KMS-11 (cell line): ENCODE data around the gene VPS33A.

Experiments used
- H2AFZ ChIP-seq: fragments of 200-600 bp; sonication (generic); 2 replicates; pipeline ENCODE4 v1.6.1; 2016; ENCODE audit warnings: antibody characterized with exemption, mixed run types, low read depth
- H3K27ac ChIP-seq: fragments of 200-600 bp; sonication (generic); 2 replicates; pipeline ENCODE4 v1.6.1; 2016; ENCODE audit warnings: mild to moderate bottlenecking, mixed run types
- H3K27me3 ChIP-seq: fragments of 200-600 bp; sonication (generic); 2 replicates; pipeline ENCODE4 v1.6.1; 2017; ENCODE audit warnings: mild to moderate bottlenecking, low read depth, mixed run types, moderate library complexity; ENCODE audit not compliant: insufficient read depth
- H3K36me3 ChIP-seq: fragments of 200-600 bp; sonication (generic); 2 replicates; pipeline ENCODE4 v1.6.1; 2017; ENCODE audit warnings: mild to moderate bottlenecking, mixed run types; ENCODE audit not compliant: insufficient read depth
- H3K4me1 ChIP-seq: fragments of 200-600 bp; sonication (generic); 2 replicates; pipeline ENCODE4 v1.6.1; 2016; ENCODE audit warnings: mild to moderate bottlenecking, low read depth, mixed run types; ENCODE audit not compliant: poor library complexity, severe bottlenecking
- H3K4me2 ChIP-seq: fragments of 200-600 bp; sonication (generic); 2 replicates; pipeline ENCODE4 v1.7.0; 2016; ENCODE audit warnings: mild to moderate bottlenecking, mixed run types
- H3K4me3 ChIP-seq: fragments of 200-600 bp; sonication (generic); IDR thresholded peaks from 2 replicates; pipeline ENCODE4 v1.6.1; 2017; ENCODE audit warnings: low read depth, low read length, mixed read lengths; ENCODE audit not compliant: insufficient read depth
- H3K79me2 ChIP-seq: fragments of 200-600 bp; sonication (generic); 2 replicates; pipeline ENCODE4 v1.6.1; 2016; ENCODE audit warnings: low read depth, mixed run types; ENCODE audit not compliant: insufficient read depth
- H3K9ac ChIP-seq: fragments of 200-600 bp; sonication (generic); 2 replicates; pipeline ENCODE4 v1.6.1; 2016; ENCODE audit warnings: mild to moderate bottlenecking, mixed run types
- H4K20me1 ChIP-seq: fragments of 200-600 bp; sonication (generic); 2 replicates; pipeline ENCODE4 v1.6.1; 2016; ENCODE audit warnings: mild to moderate bottlenecking, mixed run types; ENCODE audit not compliant: insufficient read depth
- TF ChIP-seq, protein P1 (sequence below): fragments of 200-600 bp; sonication (generic); conservative IDR thresholded peaks from 2 replicates; pipeline ENCODE4 v1.6.1; 2017; ENCODE audit warnings: low read depth, mild to moderate bottlenecking, antibody characterized with exemption, low read length, moderate library complexity, mixed read lengths

VPS33A gene

DNA sequence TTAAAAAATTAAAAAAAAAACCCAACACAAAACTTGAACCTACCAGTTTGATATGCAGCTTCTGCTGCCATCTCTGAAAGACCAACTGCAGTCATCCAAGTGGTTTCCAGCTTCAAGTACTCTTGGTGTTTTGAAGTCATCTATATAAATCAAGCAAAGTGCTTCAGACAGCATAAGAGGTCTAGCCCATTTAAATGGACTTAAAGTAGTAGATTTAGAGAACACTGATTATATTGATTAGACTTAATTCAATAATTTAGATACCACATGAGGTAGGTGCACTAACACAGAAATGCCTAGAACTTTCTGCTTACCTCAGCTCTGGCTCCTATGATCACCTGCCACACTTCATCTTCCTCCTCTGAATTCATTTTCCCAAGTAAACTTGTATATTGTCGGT is 49.8 kb downstream of the VPS33A start:
- Histone ChIP-seq H3K4me3 (no peak overlapping the region), H3K27me3 (no peaks in the 10 kb centered on the region), H3K9ac (no peak overlapping the region), H3K36me3 (no peaks in the 10 kb centered on the region), H3K4me2 (no peak overlapping the region), H3K27ac (no peak overlapping the region), H2AFZ (no peak overlapping the region), H3K79me2 (no peaks in the 10 kb centered on the region), H3K4me1 (no peaks in the 10 kb centered on the region), H4K20me1 (no peaks in the 10 kb centered on the region)
- TF ChIP-seq, protein P1, sequence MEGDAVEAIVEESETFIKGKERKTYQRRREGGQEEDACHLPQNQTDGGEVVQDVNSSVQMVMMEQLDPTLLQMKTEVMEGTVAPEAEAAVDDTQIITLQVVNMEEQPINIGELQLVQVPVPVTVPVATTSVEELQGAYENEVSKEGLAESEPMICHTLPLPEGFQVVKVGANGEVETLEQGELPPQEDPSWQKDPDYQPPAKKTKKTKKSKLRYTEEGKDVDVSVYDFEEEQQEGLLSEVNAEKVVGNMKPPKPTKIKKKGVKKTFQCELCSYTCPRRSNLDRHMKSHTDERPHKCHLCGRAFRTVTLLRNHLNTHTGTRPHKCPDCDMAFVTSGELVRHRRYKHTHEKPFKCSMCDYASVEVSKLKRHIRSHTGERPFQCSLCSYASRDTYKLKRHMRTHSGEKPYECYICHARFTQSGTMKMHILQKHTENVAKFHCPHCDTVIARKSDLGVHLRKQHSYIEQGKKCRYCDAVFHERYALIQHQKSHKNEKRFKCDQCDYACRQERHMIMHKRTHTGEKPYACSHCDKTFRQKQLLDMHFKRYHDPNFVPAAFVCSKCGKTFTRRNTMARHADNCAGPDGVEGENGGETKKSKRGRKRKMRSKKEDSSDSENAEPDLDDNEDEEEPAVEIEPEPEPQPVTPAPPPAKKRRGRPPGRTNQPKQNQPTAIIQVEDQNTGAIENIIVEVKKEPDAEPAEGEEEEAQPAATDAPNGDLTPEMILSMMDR = no peak

DNA sequence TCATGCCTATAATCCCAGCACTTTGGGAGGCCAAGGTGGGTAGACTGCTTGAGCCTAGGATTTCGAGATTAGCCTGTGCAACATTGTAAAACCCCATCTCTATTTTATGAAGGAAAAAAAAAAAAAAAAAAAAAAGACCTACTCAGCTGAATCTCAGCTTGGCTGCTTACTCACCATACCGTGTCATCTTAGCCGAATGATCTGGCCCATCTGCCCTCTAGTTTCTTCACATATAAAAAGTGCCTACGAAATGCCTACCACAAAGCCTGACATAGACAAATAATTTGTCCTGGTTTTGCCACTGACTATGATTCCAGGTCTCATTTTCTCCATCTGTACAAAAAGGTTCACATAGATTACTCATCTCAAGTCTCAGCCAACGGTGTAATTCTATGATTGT is 50.5 kb downstream of the VPS33A start:
- no peaks in the 10 kb centered on the region for H3K4me1 ChIP-seq
- H3K4me3 ChIP-seq = no peak overlapping the region
- TF ChIP-seq, protein P1 = no peak
- no peak overlapping the region for H3K4me2 ChIP-seq
- H3K79me2 ChIP-seq = no peaks in the 10 kb centered on the region
- H3K9ac ChIP-seq = no peak overlapping the region
- no peaks in the 10 kb centered on the region for H3K27me3 ChIP-seq
- no peaks in the 10 kb centered on the region for H4K20me1 ChIP-seq
- H3K27ac ChIP-seq = no peak overlapping the region
- no peaks in the 10 kb centered on the region for H3K36me3 ChIP-seq
- no peak overlapping the region for H2AFZ ChIP-seq

DNA sequence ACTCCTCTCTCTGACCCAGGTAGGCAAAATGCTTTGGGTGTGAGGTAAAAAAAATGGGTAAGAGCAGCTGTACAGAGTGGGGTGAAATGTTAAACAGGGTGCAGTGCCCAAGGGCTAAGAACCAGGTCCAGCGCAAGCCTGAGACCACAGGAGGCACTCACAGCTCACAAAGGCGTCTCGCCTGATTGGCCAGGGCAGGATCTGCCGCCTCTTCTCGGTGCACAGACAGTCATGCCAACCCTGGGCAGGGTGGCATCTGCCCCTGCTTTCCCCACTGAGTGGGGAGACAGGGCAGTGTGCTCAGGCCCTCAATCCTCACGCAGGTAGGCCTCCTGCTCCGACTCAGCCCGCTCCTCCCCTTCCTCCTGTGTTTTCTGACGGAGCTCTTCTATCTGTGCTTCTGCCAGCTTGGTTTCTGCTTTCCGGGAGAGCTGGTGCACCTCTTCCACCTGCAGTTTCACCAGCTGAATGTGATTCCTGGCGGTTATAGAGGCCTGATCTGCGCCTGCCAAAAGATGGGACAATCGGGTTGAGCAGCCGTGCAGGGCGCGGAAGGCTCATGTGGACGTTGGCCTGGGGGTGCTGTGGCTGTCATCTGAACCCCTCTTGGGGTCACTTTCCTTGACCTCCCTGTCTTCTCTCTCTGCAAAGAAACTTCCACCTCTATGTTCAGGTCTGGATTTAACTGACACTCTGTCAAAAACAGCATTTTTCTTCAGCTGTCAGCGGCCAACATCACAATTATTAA is 58.0 kb downstream of the VPS33A start:
- Histone ChIP-seq H3K9ac (no peak overlapping the region), H3K27ac (no peak overlapping the region), H3K27me3 (no peaks in the 10 kb centered on the region), H3K36me3 (no peaks in the 10 kb centered on the region), H3K4me1 (no peaks in the 10 kb centered on the region), H3K79me2 (no peaks in the 10 kb centered on the region), H2AFZ (no peak overlapping the region), H3K4me2 (no peak overlapping the region), H4K20me1 (no peaks in the 10 kb centered on the region), H3K4me3 (no peak overlapping the region)
- TF ChIP-seq, protein P1 = no peak

DNA sequence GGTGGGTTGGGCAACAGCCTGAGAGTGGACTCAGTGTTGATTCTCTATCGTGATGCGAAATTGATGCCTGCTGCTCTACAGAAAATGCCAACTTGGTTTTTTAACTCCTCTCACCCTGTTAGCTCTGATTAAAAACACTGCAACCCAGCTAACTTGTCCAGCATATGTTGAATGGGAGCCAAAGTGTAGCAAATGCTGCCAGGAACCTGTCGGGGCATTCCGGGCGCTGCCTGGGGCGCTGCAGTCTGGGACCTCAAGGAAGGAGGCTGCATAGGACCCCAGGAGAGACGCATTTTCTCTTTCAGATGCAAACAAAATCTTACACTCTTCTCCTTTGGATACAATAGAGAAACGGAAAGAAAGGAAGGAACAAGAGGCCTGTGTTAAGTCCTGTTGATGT is 58.9 kb downstream of the VPS33A start:
- Histone ChIP-seq H3K27ac (no peak overlapping the region), H4K20me1 (no peaks in the 10 kb centered on the region), H3K4me1 (peaks cover 6% of the 10 kb centered on the region), H3K79me2 (no peaks in the 10 kb centered on the region), H3K27me3 (no peaks in the 10 kb centered on the region), H2AFZ (no peak overlapping the region), H3K4me3 (no peak overlapping the region), H3K36me3 (no peaks in the 10 kb centered on the region), H3K9ac (no peak overlapping the region), H3K4me2 (no peak overlapping the region)
- TF ChIP-seq, protein P1 = no peak
